ENCODE data around the gene MICU1. TPM values are rescaled to one million over a fixed set of nuclear protein-coding genes. Genes with fewer than 3 reads are reported as not detected.

The MICU1 gene
- total and polyA plus RNA-seq, 2 of the 13 experiments (the other 11 are each of a cell fraction or from before 2014, with no cell fraction given) = 32.5 to 56.1 TPM

DNA sequence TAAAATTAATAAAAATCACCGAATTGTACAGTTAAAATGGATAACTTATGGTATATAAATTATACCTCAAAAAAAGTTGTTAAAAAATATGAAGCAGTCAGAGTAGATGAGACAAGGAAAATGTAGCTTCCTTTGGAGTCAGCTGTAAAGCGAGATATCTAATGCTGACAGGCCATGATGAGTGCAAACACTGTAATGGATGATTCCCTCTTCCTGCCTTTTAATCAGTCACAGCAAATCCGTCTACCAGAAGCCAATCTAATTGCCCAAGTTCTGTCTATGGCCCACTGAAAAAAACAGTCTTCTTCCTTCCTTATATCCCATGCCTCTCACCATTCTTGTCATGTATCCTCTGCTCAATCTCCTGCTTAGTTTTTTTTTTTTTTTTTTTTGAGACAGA, 211.2 kb downstream of the MICU1 start:
- no peaks in the 10 kb centered on the region for H3K79me2 ChIP-seq (ENCODE audit: insufficient read depth, low read length)
- H4K20me1 ChIP-seq (ENCODE audit: insufficient read depth, low read length) = no peaks in the 10 kb centered on the region
- ATAC-seq (no peak), FAIRE-seq (no peak), DNase-seq (ENCODE audit: low spot score) (no peak)
- no peaks in the 10 kb centered on the region for H3K9me3 ChIP-seq (ENCODE audit: low read length)
- no peak overlapping the region for H3K4me2 ChIP-seq (ENCODE audit: low read depth, low read length)
- no peak overlapping the region for H3K4me3 ChIP-seq (replicated peaks in 1 of 3; ENCODE audit: insufficient read depth in 1 of 3, low read depth in 2 of 3, low read length in 3 of 3)
- ChIA-PET POLR2A (no interaction called here), CTCF (ENCODE audit: low intra/inter-chr PET ratio, low total read pairs) (no interaction called here)
- TF ChIP-seq ARNTL (CRISPR knock-in tag; IDR thresholded peaks at IDR 0.05) (no peak), ONECUT2 (CRISPR knock-in tag; IDR thresholded peaks at IDR 0.05) (no peak), HHEX (CRISPR knock-in tag; IDR thresholded peaks at IDR 0.05) (no peak), SAFB2 (CRISPR knock-in tag; IDR thresholded peaks at IDR 0.05; ENCODE audit: borderline replicate concordance, low read depth) (no peak)
- no TSS peak for BruUV-seq (replicated peaks)
- no peaks in the 10 kb centered on the region for H3K27me3 ChIP-seq (ENCODE audit: control insufficient read depth in 1 of 2, insufficient read depth in 2 of 2, low read length in 2 of 2)
- no peak overlapping the region for H3K27ac ChIP-seq (ENCODE audit: extremely low read length, insufficient read depth, low read length)
- H3K4me1 ChIP-seq (ENCODE audit: insufficient read depth, low read length) = no peaks in the 10 kb centered on the region
- no peak overlapping the region for H3K9ac ChIP-seq (ENCODE audit: insufficient read depth, low read depth, low read length)
- intact Hi-C loops (cut with micrococcal nuclease; ENCODE audit: unreplicated experiment) = no loop called here
- 94% methylated on average over 3 of the region's 3 CpGs for whole genome bisulfite sequencing (ENCODE audit: low lambda C conversion rate)
- H3K36me3 ChIP-seq (replicated peaks in 1 of 2; ENCODE audit: control insufficient read depth in 1 of 2, insufficient read depth in 2 of 2, low read length in 2 of 2) = peaks cover 2 to 28% of the 10 kb centered on the region in 2 experiments; a peak in 3 of 5 replicates
- no peak overlapping the region for H2AFZ ChIP-seq (ENCODE audit: low read length)
- in situ Hi-C loops (cut with HindIII; ENCODE audit: extremely low pct_ligation_motif_present, low pct_unique_long_range_greater_than_20kb) = no loop called here

GRCh38 chr10:72409167-72409566, 216.7 kb downstream of the MICU1 start:
- Histone ChIP-seq H3K9ac (ENCODE audit: insufficient read depth, low read depth, low read length) (no peak overlapping the region), H3K27me3 (ENCODE audit: control insufficient read depth in 1 of 2, insufficient read depth in 2 of 2, low read length in 2 of 2) (no peaks in the 10 kb centered on the region), H3K9me3 (ENCODE audit: low read length) (no peaks in the 10 kb centered on the region), H3K4me3 (replicated peaks in 1 of 3; ENCODE audit: insufficient read depth in 1 of 3, low read depth in 2 of 3, low read length in 3 of 3) (no peak overlapping the region), H4K20me1 (ENCODE audit: insufficient read depth, low read length) (no peaks in the 10 kb centered on the region), H3K4me1 (ENCODE audit: insufficient read depth, low read length) (no peaks in the 10 kb centered on the region), H3K79me2 (ENCODE audit: insufficient read depth, low read length) (no peaks in the 10 kb centered on the region), H3K36me3 (replicated peaks in 1 of 2; ENCODE audit: control insufficient read depth in 1 of 2, insufficient read depth in 2 of 2, low read length in 2 of 2) (peaks cover 1 to 27% of the 10 kb centered on the region in 2 experiments; a peak in 4 of 5 replicates), H2AFZ (ENCODE audit: low read length) (no peak overlapping the region), H3K27ac (ENCODE audit: extremely low read length, insufficient read depth, low read length) (no peak overlapping the region), H3K4me2 (ENCODE audit: low read depth, low read length) (no peak overlapping the region)
- POLR2A ChIA-PET = no interaction called here
- BruUV-seq (replicated peaks) = no TSS peak
- CTCF ChIA-PET (ENCODE audit: low intra/inter-chr PET ratio, low total read pairs) = no interaction called here
- FAIRE-seq = no peak
- in situ Hi-C loops (cut with HindIII; ENCODE audit: extremely low pct_ligation_motif_present, low pct_unique_long_range_greater_than_20kb) (no loop called here), intact Hi-C loops (cut with micrococcal nuclease; ENCODE audit: unreplicated experiment) (no loop called here)
- DNase-seq (ENCODE audit: low spot score) = no peak
- WGBS (ENCODE audit: low lambda C conversion rate) = 78% methylated on average over 1 of the region's 1 CpG
- ATAC-seq = no peak
- TF ChIP-seq TP53 (CRISPR knock-in tag; conservative IDR thresholded peaks at IDR 0.05) (no peak), ZNF567 (CRISPR knock-in tag; IDR thresholded peaks at IDR 0.05; ENCODE audit: borderline replicate concordance) (no peak), ZNF20 (CRISPR knock-in tag; IDR thresholded peaks at IDR 0.05) (no peak), SIX4 (CRISPR knock-in tag; IDR thresholded peaks at IDR 0.05) (no peak), ZNF639 (CRISPR knock-in tag; conservative IDR thresholded peaks at IDR 0.05) (no peak), ETV5 (CRISPR knock-in tag; IDR thresholded peaks at IDR 0.05; ENCODE audit: borderline replicate concordance) (no peak), ZNF451 (CRISPR knock-in tag; IDR thresholded peaks at IDR 0.05) (no peak), KDM1A (CRISPR knock-in tag; IDR thresholded peaks at IDR 0.05) (no peak), SYNCRIP (IDR thresholded peaks at IDR 0.05; ENCODE audit: insufficient read depth, low read depth, low read length) (no peak), CEBPB (IDR thresholded peaks at IDR 0.05; ENCODE audit: borderline replicate concordance, low read depth, low read length) (no peak), RORA (CRISPR knock-in tag; IDR thresholded peaks at IDR 0.05) (no peak), TIGD3 (CRISPR knock-in tag; IDR thresholded peaks at IDR 0.05; ENCODE audit: borderline replicate concordance) (no peak), RARA (CRISPR knock-in tag; IDR thresholded peaks at IDR 0.05) (no peak), RELA (CRISPR knock-in tag; IDR thresholded peaks at IDR 0.05) (no peak), HNRNPLL (IDR thresholded peaks at IDR 0.05; ENCODE audit: low read depth, low read length, poor library complexity, severe bottlenecking) (no peak)

Data from HepG2 (cell line).